ENCODE data around the gene ELFN1. TPM values are rescaled to one million over a fixed set of nuclear protein-coding genes. Genes with fewer than 3 reads are reported as not detected.

ELFN1 gene
- polyA plus RNA-seq, 2 donors, result 0.16 to 0.39 TPM

- Histone ChIP-seq H3K4me1 (ENCODE audit: control insufficient read depth in 2 of 2, insufficient read depth in 2 of 2, low read length in 1 of 2) (no peaks in the 10 kb centered on the region), H3K27me3 (ENCODE audit: control insufficient read depth in 1 of 2, insufficient read depth in 2 of 2, low read length in 2 of 2) (no peaks in the 10 kb centered on the region), H3K9me3 (ENCODE audit: control insufficient read depth in 2 of 2, insufficient read depth in 1 of 2, low read depth in 1 of 2, low read length in 1 of 2) (no peaks in the 10 kb centered on the region), H3K4me3 (ENCODE audit: low read depth in 1 of 2, low read length in 2 of 2) (no peak overlapping the region), H3K27ac (ENCODE audit: low read depth in 2 of 2, low read length in 1 of 2) (no peak overlapping the region), H3K36me3 (ENCODE audit: control insufficient read depth in 2 of 2, insufficient read depth in 2 of 2, low read length in 1 of 2) (no peaks in the 10 kb centered on the region)
- 80 to 83% methylated on average over 18 of the region's 18 CpGs for WGBS, 2 donors
Measured at GRCh38 chr7:1697499-1698125, 27.5 kb downstream of the ELFN1 start.

GRCh38 chr7:1698201-1698600 lies 28.1 kb downstream of the ELFN1 start:
- H3K27me3 ChIP-seq (ENCODE audit: control insufficient read depth in 1 of 2, insufficient read depth in 2 of 2, low read length in 2 of 2), result no peaks in the 10 kb centered on the region
- 67 to 72% methylated on average over 9 of the region's 9 CpGs for WGBS, 2 donors

GRCh38 chr7:1698951-1699350 lies 28.9 kb downstream of the ELFN1 start:
- 96% methylated on average over 6 of the region's 6 CpGs for WGBS, 2 donors
- no peaks in the 10 kb centered on the region for H3K36me3 ChIP-seq (ENCODE audit: control insufficient read depth in 2 of 2, insufficient read depth in 2 of 2, low read length in 1 of 2)
- no peak overlapping the region for H3K4me3 ChIP-seq (ENCODE audit: low read depth in 1 of 2, low read length in 2 of 2)
- no peaks in the 10 kb centered on the region for H3K4me1 ChIP-seq (ENCODE audit: control insufficient read depth in 2 of 2, insufficient read depth in 2 of 2, low read length in 1 of 2)
- no peaks in the 10 kb centered on the region for H3K27me3 ChIP-seq (ENCODE audit: control insufficient read depth in 1 of 2, insufficient read depth in 2 of 2, low read length in 2 of 2)
- no peaks in the 10 kb centered on the region for H3K9me3 ChIP-seq (ENCODE audit: control insufficient read depth in 2 of 2, insufficient read depth in 1 of 2, low read depth in 1 of 2, low read length in 1 of 2)
- H3K27ac ChIP-seq (ENCODE audit: low read depth in 2 of 2, low read length in 1 of 2), result no peak overlapping the region

More at GRCh38 chr7:1698201-1698600, 28.1 kb downstream of the ELFN1 start:
- Histone ChIP-seq H3K36me3 (ENCODE audit: control insufficient read depth in 2 of 2, insufficient read depth in 2 of 2, low read length in 1 of 2) (no peaks in the 10 kb centered on the region), H3K4me1 (ENCODE audit: control insufficient read depth in 2 of 2, insufficient read depth in 2 of 2, low read length in 1 of 2) (no peaks in the 10 kb centered on the region), H3K9me3 (ENCODE audit: control insufficient read depth in 2 of 2, insufficient read depth in 1 of 2, low read depth in 1 of 2, low read length in 1 of 2) (no peaks in the 10 kb centered on the region), H3K4me3 (ENCODE audit: low read depth in 1 of 2, low read length in 2 of 2) (no peak overlapping the region), H3K27ac (ENCODE audit: low read depth in 2 of 2, low read length in 1 of 2) (no peak overlapping the region)

GRCh38 chr7:1700086-1700485 lies 30.0 kb downstream of the ELFN1 start:
- H3K36me3 ChIP-seq (ENCODE audit: control insufficient read depth in 2 of 2, insufficient read depth in 2 of 2, low read length in 1 of 2), result no peaks in the 10 kb centered on the region
- 87 to 92% methylated on average over 11 of the region's 11 CpGs for WGBS, 2 donors

GRCh38 chr7:1700536-1701333 lies 30.7 kb downstream of the ELFN1 start:
- Histone ChIP-seq H3K4me3 (ENCODE audit: low read depth in 1 of 2, low read length in 2 of 2) (no peak overlapping the region), H3K9me3 (ENCODE audit: control insufficient read depth in 2 of 2, insufficient read depth in 1 of 2, low read depth in 1 of 2, low read length in 1 of 2) (no peaks in the 10 kb centered on the region), H3K27ac (ENCODE audit: low read depth in 2 of 2, low read length in 1 of 2) (no peak overlapping the region), H3K36me3 (ENCODE audit: control insufficient read depth in 2 of 2, insufficient read depth in 2 of 2, low read length in 1 of 2) (no peaks in the 10 kb centered on the region), H3K4me1 (ENCODE audit: control insufficient read depth in 2 of 2, insufficient read depth in 2 of 2, low read length in 1 of 2) (no peaks in the 10 kb centered on the region), H3K27me3 (ENCODE audit: control insufficient read depth in 1 of 2, insufficient read depth in 2 of 2, low read length in 2 of 2) (no peaks in the 10 kb centered on the region)
- 90 to 91% methylated on average over 27 of the region's 27 CpGs for WGBS, 2 donors

More at GRCh38 chr7:1700086-1700485, 30.0 kb downstream of the ELFN1 start:
- no peak overlapping the region for H3K4me3 ChIP-seq (ENCODE audit: low read depth in 1 of 2, low read length in 2 of 2)
- no peaks in the 10 kb centered on the region for H3K27me3 ChIP-seq (ENCODE audit: control insufficient read depth in 1 of 2, insufficient read depth in 2 of 2, low read length in 2 of 2)
- H3K4me1 ChIP-seq (ENCODE audit: control insufficient read depth in 2 of 2, insufficient read depth in 2 of 2, low read length in 1 of 2), result no peaks in the 10 kb centered on the region
- H3K9me3 ChIP-seq (ENCODE audit: control insufficient read depth in 2 of 2, insufficient read depth in 1 of 2, low read depth in 1 of 2, low read length in 1 of 2), result no peaks in the 10 kb centered on the region
- no peak overlapping the region for H3K27ac ChIP-seq (ENCODE audit: low read depth in 2 of 2, low read length in 1 of 2)

GRCh38 chr7:1702652-1703051 lies 32.6 kb downstream of the ELFN1 start:
- H3K27ac ChIP-seq (ENCODE audit: low read depth in 2 of 2, low read length in 1 of 2), result no peak overlapping the region
- no peaks in the 10 kb centered on the region for H3K9me3 ChIP-seq (ENCODE audit: control insufficient read depth in 2 of 2, insufficient read depth in 1 of 2, low read depth in 1 of 2, low read length in 1 of 2)
- 96 to 97% methylated on average over 4 of the region's 4 CpGs for WGBS, 2 donors
- H3K36me3 ChIP-seq (ENCODE audit: control insufficient read depth in 2 of 2, insufficient read depth in 2 of 2, low read length in 1 of 2), result no peaks in the 10 kb centered on the region
- no peak overlapping the region for H3K4me3 ChIP-seq (ENCODE audit: low read depth in 1 of 2, low read length in 2 of 2)
- no peaks in the 10 kb centered on the region for H3K27me3 ChIP-seq (ENCODE audit: control insufficient read depth in 1 of 2, insufficient read depth in 2 of 2, low read length in 2 of 2)
- H3K4me1 ChIP-seq (ENCODE audit: control insufficient read depth in 2 of 2, insufficient read depth in 2 of 2, low read length in 1 of 2), result peaks cover 0 to 3% of the 10 kb centered on the region in 2 donors

- Histone ChIP-seq H3K36me3 (ENCODE audit: control insufficient read depth in 2 of 2, insufficient read depth in 2 of 2, low read length in 1 of 2) (no peaks in the 10 kb centered on the region), H3K27ac (ENCODE audit: low read depth in 2 of 2, low read length in 1 of 2) (no peak overlapping the region), H3K27me3 (ENCODE audit: control insufficient read depth in 1 of 2, insufficient read depth in 2 of 2, low read length in 2 of 2) (no peaks in the 10 kb centered on the region), H3K4me1 (ENCODE audit: control insufficient read depth in 2 of 2, insufficient read depth in 2 of 2, low read length in 1 of 2) (peaks cover 0 to 3% of the 10 kb centered on the region in 2 donors), H3K4me3 (ENCODE audit: low read depth in 1 of 2, low read length in 2 of 2) (no peak overlapping the region), H3K9me3 (ENCODE audit: control insufficient read depth in 2 of 2, insufficient read depth in 1 of 2, low read depth in 1 of 2, low read length in 1 of 2) (no peaks in the 10 kb centered on the region)
- 57 to 61% methylated on average over 8 of the region's 8 CpGs for WGBS, 2 donors
Measured at GRCh38 chr7:1703441-1703840, 33.4 kb downstream of the ELFN1 start.

- H3K9me3 ChIP-seq (ENCODE audit: control insufficient read depth in 2 of 2, insufficient read depth in 1 of 2, low read depth in 1 of 2, low read length in 1 of 2), result no peaks in the 10 kb centered on the region
- H3K27me3 ChIP-seq (ENCODE audit: control insufficient read depth in 1 of 2, insufficient read depth in 2 of 2, low read length in 2 of 2), result no peaks in the 10 kb centered on the region
- H3K4me3 ChIP-seq (ENCODE audit: low read depth in 1 of 2, low read length in 2 of 2), result no peak overlapping the region
- WGBS, 2 donors, result 88% methylated on average over 20 of the region's 20 CpGs
- peaks cover 0 to 3% of the 10 kb centered on the region in 2 donors for H3K4me1 ChIP-seq (ENCODE audit: control insufficient read depth in 2 of 2, insufficient read depth in 2 of 2, low read length in 1 of 2)
- H3K27ac ChIP-seq (ENCODE audit: low read depth in 2 of 2, low read length in 1 of 2), result no peak overlapping the region
- H3K36me3 ChIP-seq (ENCODE audit: control insufficient read depth in 2 of 2, insufficient read depth in 2 of 2, low read length in 1 of 2), result no peaks in the 10 kb centered on the region
Measured at GRCh38 chr7:1703871-1704810, 34.1 kb downstream of the ELFN1 start.

All from esophagus (tissue), 2 donors.